HG03439 (cell line): ENCODE results near the gene BCAP31.
"Not testable (repeated sequence)": the region's sequence is repeated elsewhere in the genome, so short reads cannot be mapped to it uniquely, and the experiment has no call there.

ENCODE experiments used
- ATAC-seq: cut with Tn5 transposase; IDR thresholded peaks from one replicate; pipeline ENCODE4 v1.9.1; 2021; ENCODE audit warnings: mild to moderate bottlenecking, moderate library complexity; ENCODE audit not compliant: unreplicated experiment

The BCAP31 gene

GRCh38 chrX:153719238-153719637, 4.9 kb downstream of the BCAP31 start:
- no peak for ATAC-seq

- no peak for ATAC-seq
Observed at GRCh38 chrX:153717445-153717844, 6.7 kb downstream of the BCAP31 start.

- no peak for ATAC-seq
Observed at GRCh38 chrX:153714256-153714655, 9.9 kb downstream of the BCAP31 start.

- no peak for ATAC-seq
Observed at GRCh38 chrX:153709726-153710674, 14.2 kb downstream of the BCAP31 start.

GRCh38 chrX:153708415-153708814, 15.8 kb downstream of the BCAP31 start:
- ATAC-seq = no peak

GRCh38 chrX:153707406-153707805, 16.8 kb downstream of the BCAP31 start:
- no peak for ATAC-seq

- no peak for ATAC-seq
Observed at GRCh38 chrX:153706799-153707198, 17.4 kb downstream of the BCAP31 start.

- ATAC-seq = not testable (repeated sequence)
Observed at GRCh38 chrX:153705403-153706060, 18.7 kb downstream of the BCAP31 start.

GRCh38 chrX:153704631-153705402, 19.4 kb downstream of the BCAP31 start:
- not testable (repeated sequence) for ATAC-seq

GRCh38 chrX:153704021-153704526, 20.1 kb downstream of the BCAP31 start:
- no peak for ATAC-seq

- ATAC-seq = no peak
Observed at GRCh38 chrX:153703036-153703370, 21.2 kb downstream of the BCAP31 start.

GRCh38 chrX:153702336-153703035, 21.7 kb downstream of the BCAP31 start:
- ATAC-seq = no peak

- ATAC-seq = no peak
Observed at GRCh38 chrX:153701706-153702105, 22.5 kb downstream of the BCAP31 start.

- no peak for ATAC-seq
Observed at GRCh38 chrX:153700967-153701366, 23.2 kb downstream of the BCAP31 start.

- ATAC-seq = no peak
Observed at GRCh38 chrX:153700376-153700945, 23.7 kb downstream of the BCAP31 start.

- ATAC-seq = not testable (repeated sequence)
Observed at GRCh38 chrX:153699784-153700371, 24.3 kb downstream of the BCAP31 start.

GRCh38 chrX:153699210-153699783, 24.9 kb downstream of the BCAP31 start:
- not testable (repeated sequence) for ATAC-seq

GRCh38 chrX:153697924-153698865, 26.0 kb downstream of the BCAP31 start:
- no peak for ATAC-seq
